Stimulated activated CD8-positive, alpha-beta memory T cell treated with anti-CD3 and anti-CD28 coated beads, Interleukin-4, amount 100 ng/mL, for 1 hour (primary cell): ENCODE data around the gene WDR49.

Experiments used
- DNase-seq, 2 donors: peaks; one replicate each; pipeline ENCODE4 v3.0.0-alpha.2; 2020; ENCODE audit warnings: low read depth in 2 of 2, low spot score in 1 of 2

The WDR49 gene

GRCh38 chr3:167491621-167492020, 162.1 kb downstream of the WDR49 start:
- no peak for DNase-seq

GRCh38 chr3:167489571-167489970, 164.2 kb downstream of the WDR49 start:
- no peak for DNase-seq

- DNase-seq = no peak
These were observed 166.2 kb downstream of the WDR49 start for GRCh38 chr3:167487556-167487955.

- no peak for DNase-seq
These were observed 169.2 kb downstream of the WDR49 start for GRCh38 chr3:167484551-167484950.

GRCh38 chr3:167483708-167484475, 169.8 kb downstream of the WDR49 start:
- no peak for DNase-seq

GRCh38 chr3:167481164-167481563, 172.6 kb downstream of the WDR49 start:
- no peak for DNase-seq

- DNase-seq = no peak
These were observed 173.0 kb downstream of the WDR49 start for GRCh38 chr3:167480748-167481147.

- no peak for DNase-seq
These were observed 179.9 kb downstream of the WDR49 start, which contains the start of gene SERPINI2 for GRCh38 chr3:167473863-167474262. Gene SERPINI2 (minus strand): TSS chr3:167474042. CDS start chr3:167471834, 2,208 bp downstream.

- no peak for DNase-seq
These were observed 184.4 kb downstream of the WDR49 start for GRCh38 chr3:167469381-167469780.

- DNase-seq = no peak
These were observed 185.7 kb downstream of the WDR49 start for GRCh38 chr3:167467848-167468611.

- DNase-seq = no peak
These were observed 186.8 kb downstream of the WDR49 start for GRCh38 chr3:167466966-167467365.

- no peak for DNase-seq
These were observed 197.5 kb downstream of the WDR49 start for GRCh38 chr3:167456157-167456799.

GRCh38 chr3:167453815-167454214, 199.9 kb downstream of the WDR49 start:
- DNase-seq = no peak

GRCh38 chr3:167451282-167451681, 202.5 kb downstream of the WDR49 start:
- DNase-seq = no peak

GRCh38 chr3:167450675-167451074, 203.1 kb downstream of the WDR49 start:
- no peak for DNase-seq

GRCh38 chr3:167450195-167450594, 203.5 kb downstream of the WDR49 start:
- DNase-seq = no peak

GRCh38 chr3:167445491-167445890, 208.3 kb downstream of the WDR49 start:
- DNase-seq = no peak

GRCh38 chr3:167441256-167441655, 212.5 kb downstream of the WDR49 start:
- DNase-seq = no peak

- DNase-seq = no peak
These were observed 216.2 kb downstream of the WDR49 start for GRCh38 chr3:167437428-167438139.
